H9 (cell line): Measurements from ENCODE around the gene PDE3A. TPM values are rescaled to one million over a fixed set of nuclear protein-coding genes. Genes with fewer than 3 reads are reported as not detected.

Experiments
- DNase-seq: peaks from one replicate; pipeline ENCODE4 v3.0.0-alpha.2; 2017
- H2AFZ ChIP-seq: one replicate; pipeline ENCODE4 v1.6.1; 2013; ENCODE audit warnings: mild to moderate bottlenecking, low read length, control low read depth, moderate library complexity
- H2AK5ac ChIP-seq: 2 replicates; pipeline ENCODE4 v1.6.1; 2013; ENCODE audit warnings: low read length, control low read depth, mixed read lengths; ENCODE audit not compliant: insufficient read length
- H2BK120ac ChIP-seq: one replicate; pipeline ENCODE4 v1.6.1; 2013; ENCODE audit warnings: low read depth, mild to moderate bottlenecking, low read length, control low read depth, inconsistent platforms; ENCODE audit not compliant: poor library complexity, severe bottlenecking
- H2BK12ac ChIP-seq: 2 replicates; pipeline ENCODE4 v1.6.1; 2013; ENCODE audit warnings: low read length, control low read depth, mixed read lengths, low read depth; ENCODE audit not compliant: insufficient read length
- H2BK15ac ChIP-seq: 2 replicates; pipeline ENCODE4 v1.6.1; 2013; ENCODE audit warnings: low read depth, low read length, control low read depth
- H2BK20ac ChIP-seq: one replicate; pipeline ENCODE4 v1.6.1; 2013; ENCODE audit warnings: low read depth, mild to moderate bottlenecking, low read length, control low read depth, inconsistent platforms; ENCODE audit not compliant: poor library complexity, severe bottlenecking
- H2BK5ac ChIP-seq: 2 replicates; pipeline ENCODE4 v1.6.1; 2013; ENCODE audit warnings: low read length, control low read depth, mixed read lengths; ENCODE audit not compliant: insufficient read length
- H3K14ac ChIP-seq: 2 replicates; pipeline ENCODE4 v1.6.1; 2013; ENCODE audit warnings: low read length, control low read depth; ENCODE audit not compliant: insufficient read depth
- H3K18ac ChIP-seq: 2 replicates; pipeline ENCODE4 v1.6.1; 2013; ENCODE audit warnings: low read depth, mild to moderate bottlenecking, mixed read lengths, low read length, control low read depth; ENCODE audit not compliant: insufficient read length
- H3K23ac ChIP-seq: 2 replicates; pipeline ENCODE4 v1.6.1; 2013; ENCODE audit warnings: low read length, control low read depth, mixed read lengths, low read depth; ENCODE audit not compliant: insufficient read length
- H3K23me2 ChIP-seq: 2 replicates; pipeline ENCODE4 v1.6.1; 2013; ENCODE audit warnings: low read depth, mild to moderate bottlenecking, mixed read lengths, low read length, control low read depth; ENCODE audit not compliant: insufficient read length, poor library complexity, severe bottlenecking
- H3K27ac ChIP-seq: 2 replicates; pipeline ENCODE4 v1.5.1; 2013; ENCODE audit warnings: low read length, control low read depth, mixed read lengths, low read depth; ENCODE audit not compliant: insufficient read length
- H3K27me3 ChIP-seq: 2 replicates; pipeline ENCODE4 v1.6.1; 2013; ENCODE audit warnings: low read length, control low read depth, inconsistent platforms; ENCODE audit not compliant: insufficient read depth
- H3K4ac ChIP-seq: 2 replicates; pipeline ENCODE4 v1.6.1; 2013; ENCODE audit warnings: low read depth, mild to moderate bottlenecking, control low read depth, inconsistent platforms, low read length, moderate library complexity
- H3K4me1 ChIP-seq: 2 replicates; pipeline ENCODE4 v1.6.1; 2013; ENCODE audit warnings: low read length, control low read depth, inconsistent platforms; ENCODE audit not compliant: insufficient read depth
- H3K4me2 ChIP-seq: 2 replicates; pipeline ENCODE4 v1.6.1; 2013; ENCODE audit warnings: low read length, control low read depth, mixed read lengths; ENCODE audit not compliant: insufficient read length, insufficient read depth
- H3K56ac ChIP-seq: 2 replicates; pipeline ENCODE4 v1.6.1; 2013; ENCODE audit warnings: low read depth, mild to moderate bottlenecking, mixed read lengths, low read length, control low read depth; ENCODE audit not compliant: insufficient read length
- H3K79me1 ChIP-seq: 2 replicates; pipeline ENCODE4 v1.6.1; 2013; ENCODE audit warnings: low read depth, mild to moderate bottlenecking, moderate library complexity, low read length, control low read depth, inconsistent platforms; ENCODE audit not compliant: insufficient read depth, poor library complexity, severe bottlenecking
- H3K79me2 ChIP-seq: 2 replicates; pipeline ENCODE4 v1.6.1; 2013; ENCODE audit warnings: low read length, control low read depth, inconsistent platforms; ENCODE audit not compliant: insufficient read depth
- H3K9ac ChIP-seq: 2 replicates; pipeline ENCODE4 v1.6.1; 2013; ENCODE audit warnings: low read length, control low read depth, mixed read lengths; ENCODE audit not compliant: insufficient read length; ENCODE audit errors: extremely low read depth
- H3K9me3 ChIP-seq: one replicate; pipeline ENCODE4 v1.6.1; 2013; ENCODE audit warnings: low read depth, low read length, inconsistent platforms; ENCODE audit not compliant: control insufficient read depth
- H3T11ph ChIP-seq: one replicate; pipeline ENCODE4 v1.6.1; 2013; ENCODE audit warnings: mild to moderate bottlenecking, low read length, control low read depth, inconsistent platforms
- H4K20me1 ChIP-seq: one replicate; pipeline ENCODE4 v1.6.1; 2013; ENCODE audit not compliant: control insufficient read depth, insufficient read length, insufficient read depth
- H4K5ac ChIP-seq: 2 replicates; pipeline ENCODE4 v1.6.1; 2013; ENCODE audit warnings: low read depth, mild to moderate bottlenecking, mixed read lengths, low read length, control low read depth; ENCODE audit not compliant: insufficient read length
- H4K8ac ChIP-seq: replicated peaks from 2 replicates; pipeline ENCODE4 v1.6.1; 2013; ENCODE audit warnings: low read length, control low read depth, mixed read lengths, low read depth; ENCODE audit not compliant: insufficient read length
- H4K91ac ChIP-seq: 2 replicates; pipeline ENCODE4 v1.6.1; 2013; ENCODE audit warnings: low read depth, mild to moderate bottlenecking, moderate library complexity, mixed read lengths, low read length, control low read depth; ENCODE audit not compliant: insufficient read length
- H3K27ac Mint-ChIP-seq, 3 experiments: 2 replicates in 2 of 3; 3 replicates in 1 of 3; pipeline ENCODE4 v1.8.0; 2020 to 2021; ENCODE audit warnings: mixed read lengths in 3 of 3, mild to moderate bottlenecking in 1 of 3, moderate library complexity in 1 of 3
- H3K27me3 Mint-ChIP-seq: 2 replicates; pipeline ENCODE4 v1.8.0; 2021; ENCODE audit warnings: low read depth, mild to moderate bottlenecking, moderate library complexity, mixed read lengths
- H3K36me3 Mint-ChIP-seq, 3 experiments: 2 replicates in 2 of 3; 3 replicates in 1 of 3; pipeline ENCODE4 v1.8.0; 2020 to 2021; ENCODE audit warnings: low read depth in 3 of 3, mixed read lengths in 3 of 3; ENCODE audit not compliant: insufficient read depth in 1 of 3
- H3K4me1 Mint-ChIP-seq, 2 experiments: 2 replicates each; pipeline ENCODE4 v1.8.0; 2020; ENCODE audit warnings: mixed read lengths in 2 of 2
- H3K4me3 Mint-ChIP-seq, 2 experiments: 2 replicates in 1 of 2; 3 replicates in 1 of 2; pipeline ENCODE4 v1.8.0; 2020 to 2021; ENCODE audit warnings: mild to moderate bottlenecking in 2 of 2, mixed read lengths in 2 of 2, moderate library complexity in 1 of 2
- H3K9me3 Mint-ChIP-seq, 2 experiments: 2 replicates in 1 of 2; 3 replicates in 1 of 2; pipeline ENCODE4 v1.8.0; 2020; ENCODE audit warnings: mild to moderate bottlenecking in 2 of 2, mixed read lengths in 2 of 2, moderate library complexity in 1 of 2
- CTCF ChIP-seq: fragments of 200-600 bp; sonication (generic); conservative IDR thresholded peaks from 3 replicates; pipeline ENCODE4 v1.8.0; 2021; ENCODE audit warnings: antibody characterized with exemption, mild to moderate bottlenecking
- WGBS: extraction: QIAGEN DNeasy Blood & Tissue Kit; methylation state at CpG from one replicate; pipeline ENCODE4 v1.1.7; 2013; ENCODE audit warnings: missing lambda C conversion rate, low lambda C conversion rate, mixed read lengths; ENCODE audit not compliant: insufficient read length; ENCODE audit errors: extremely low coverage; 5-methylcytosine and 5-hydroxymethylcytosine counted together
- total RNA-seq: library from RNA; stranded (reverse); gene quantifications from 2 replicates; pipeline ENCODE4 v1.2.1, GENCODE V29; 2021

Gene PDE3A
- total RNA-seq, 1 experiment from 2014 or later = 3.0 TPM

DNA sequence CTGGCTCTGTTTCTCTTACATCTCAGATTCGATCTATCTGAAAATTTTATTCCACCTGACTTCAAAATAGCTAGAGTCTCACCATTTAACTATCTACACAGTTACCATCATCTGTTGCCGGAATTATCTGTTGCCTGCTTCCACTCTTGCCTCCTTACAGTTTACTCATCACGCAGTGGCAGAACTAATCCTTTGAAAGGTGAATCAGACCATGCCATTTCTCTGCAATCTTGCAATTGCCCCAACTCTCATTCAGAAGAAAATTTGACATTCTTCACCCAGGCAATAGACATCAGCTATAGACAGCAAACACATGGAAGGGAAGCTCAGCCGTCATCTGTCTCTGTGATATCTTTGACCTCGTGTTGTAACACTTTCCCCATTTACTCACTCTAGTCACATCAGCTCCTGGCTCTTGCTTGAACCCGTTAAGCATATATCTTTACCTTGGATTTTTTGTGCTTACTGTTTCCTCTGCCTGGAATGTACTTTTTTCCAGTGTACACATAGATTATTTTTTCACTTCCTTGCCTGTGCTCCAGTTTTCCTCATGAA, 85.5 kb downstream of the PDE3A start:
- H2AK5ac ChIP-seq = no peak overlapping the region
- Mint-ChIP-seq H3K4me1 (peaks cover 39 to 43% of the 10 kb centered on the region in 2 experiments), H3K36me3 (no peaks in the 10 kb centered on the region), H3K9me3 (no peaks in the 10 kb centered on the region), H3K4me3 (no peak overlapping the region), H3K27me3 (no peaks in the 10 kb centered on the region), H3K27ac (no peak overlapping the region)
- no peaks in the 10 kb centered on the region for H4K20me1 ChIP-seq
- no peak overlapping the region for H3K4ac ChIP-seq
- peaks cover 2% of the 10 kb centered on the region; the same call in 1 of the 2 replicates for H3K4me1 ChIP-seq
- no peak overlapping the region for H3K18ac ChIP-seq
- H4K8ac ChIP-seq = no peak overlapping the region
- H3K27me3 ChIP-seq = no peaks in the 10 kb centered on the region
- H3K9me3 ChIP-seq = no peaks in the 10 kb centered on the region
- H2BK5ac ChIP-seq = no peak overlapping the region
- no peak for DNase-seq
- H2AFZ ChIP-seq = no peak overlapping the region
- H3K23me2 ChIP-seq = no peaks in the 10 kb centered on the region
- H4K5ac ChIP-seq = no peak overlapping the region
- H3K14ac ChIP-seq = no peak overlapping the region
- no peaks in the 10 kb centered on the region for H3K79me1 ChIP-seq
- no CpG with 5 or more reads among the region's 6 CpGs for WGBS
- H3K4me2 ChIP-seq = no peak overlapping the region
- no peak overlapping the region for H3K56ac ChIP-seq
- no peak for TF ChIP-seq CTCF
- H2BK120ac ChIP-seq = no peak overlapping the region
- H3K27ac ChIP-seq = no peak overlapping the region
- no peak overlapping the region for H2BK12ac ChIP-seq
- no peak overlapping the region for H2BK15ac ChIP-seq
- no peak overlapping the region for H4K91ac ChIP-seq
- no peak overlapping the region for H3K23ac ChIP-seq
- no peak overlapping the region for H3T11ph ChIP-seq
- H2BK20ac ChIP-seq = no peak overlapping the region
- no peaks in the 10 kb centered on the region for H3K79me2 ChIP-seq
- no peak overlapping the region for H3K9ac ChIP-seq
